ENCODE data around the gene ACTR8.

Gene ACTR8

DNA sequence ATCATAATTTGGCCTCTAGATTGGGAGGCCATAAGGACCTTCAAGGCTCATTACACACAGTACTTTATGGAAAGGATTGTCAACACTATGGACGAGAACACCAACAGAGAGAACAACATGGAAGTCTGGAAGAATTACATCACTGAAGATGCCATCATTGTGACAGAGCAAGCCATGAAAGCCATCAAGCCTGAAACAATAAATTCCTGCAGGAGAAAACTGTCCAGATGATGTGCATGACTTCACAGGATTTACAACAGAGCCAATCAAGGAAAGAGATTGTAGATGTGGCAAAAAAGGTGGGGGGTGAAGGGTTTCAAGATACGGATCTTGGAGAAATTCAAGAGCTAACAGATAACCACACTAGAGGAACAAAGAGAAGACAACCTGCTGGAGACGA is 19.7 kb downstream of the ACTR8 start:
- DNase-seq, result no peak

DNA sequence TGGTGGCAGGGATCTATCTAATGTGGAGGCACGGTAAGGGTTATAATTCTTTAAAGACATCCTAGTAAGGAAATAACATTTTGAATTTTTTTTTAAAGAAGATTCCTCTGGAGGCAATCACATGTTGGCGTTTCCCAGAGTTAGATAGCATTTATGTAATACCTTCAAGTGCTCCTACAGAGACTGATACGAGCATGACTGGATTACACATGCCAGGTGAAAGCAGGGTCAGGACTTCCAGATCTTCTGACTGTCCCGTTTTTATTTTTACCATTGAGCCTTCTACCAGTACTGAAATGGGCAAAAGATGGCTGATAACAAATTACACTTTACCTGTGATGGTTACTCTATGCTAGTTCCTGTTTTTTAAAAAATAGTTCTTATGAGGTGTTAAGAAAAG is 21.8 kb downstream of the ACTR8 start:
- DNase-seq, result no peak

DNA sequence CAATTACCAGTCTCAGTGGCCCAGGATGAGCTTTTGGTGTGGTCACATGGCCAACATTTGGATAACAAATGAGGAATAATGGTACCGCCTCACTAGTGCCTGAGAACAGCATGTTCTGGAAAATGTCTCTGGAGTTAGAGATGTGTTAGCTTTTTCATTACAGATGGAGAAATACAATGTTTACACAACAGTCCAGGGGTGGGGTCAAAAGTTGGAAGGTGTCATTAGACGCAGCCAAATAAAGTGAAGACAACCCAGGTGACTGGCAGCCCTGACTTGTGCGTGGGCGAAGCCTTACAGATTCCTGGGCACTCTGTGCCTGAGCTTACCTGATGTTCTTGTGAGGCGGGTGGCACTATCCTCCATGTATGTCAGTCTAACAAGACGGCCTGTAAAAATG is 22.8 kb downstream of the ACTR8 start:
- no peak for DNase-seq

DNA sequence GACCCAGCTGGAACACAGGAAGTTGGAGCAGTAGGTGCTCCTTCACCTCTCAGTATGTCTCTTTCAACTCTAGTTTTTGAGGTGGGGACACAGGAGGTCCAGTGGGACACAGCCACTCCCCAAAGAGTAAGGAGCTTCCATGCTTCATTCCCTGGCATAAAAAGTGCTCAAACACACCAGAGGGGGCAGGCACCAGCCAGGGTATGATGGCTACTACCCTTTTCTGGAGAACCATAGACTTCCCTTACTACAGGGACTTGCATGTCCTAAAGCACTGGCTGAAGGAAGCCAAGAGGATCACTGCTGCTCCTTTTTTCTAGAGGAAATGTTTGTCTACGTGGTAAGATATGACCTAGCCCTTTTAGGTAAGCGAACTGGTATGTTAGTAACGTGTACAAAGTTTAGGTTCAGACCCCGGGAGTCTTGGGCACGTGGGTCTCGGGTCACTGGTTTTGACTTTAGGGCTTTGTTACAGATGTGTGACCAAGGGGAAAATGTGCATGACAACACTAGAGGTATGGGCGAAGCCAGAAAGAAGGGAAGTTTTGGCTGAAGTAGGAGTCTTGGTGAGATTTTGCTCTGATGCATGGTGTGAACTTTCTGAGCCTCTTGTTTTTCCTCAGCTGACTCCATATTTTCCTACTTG is 23.7 kb downstream of the ACTR8 start:
- DNase-seq, result no peak

DNA sequence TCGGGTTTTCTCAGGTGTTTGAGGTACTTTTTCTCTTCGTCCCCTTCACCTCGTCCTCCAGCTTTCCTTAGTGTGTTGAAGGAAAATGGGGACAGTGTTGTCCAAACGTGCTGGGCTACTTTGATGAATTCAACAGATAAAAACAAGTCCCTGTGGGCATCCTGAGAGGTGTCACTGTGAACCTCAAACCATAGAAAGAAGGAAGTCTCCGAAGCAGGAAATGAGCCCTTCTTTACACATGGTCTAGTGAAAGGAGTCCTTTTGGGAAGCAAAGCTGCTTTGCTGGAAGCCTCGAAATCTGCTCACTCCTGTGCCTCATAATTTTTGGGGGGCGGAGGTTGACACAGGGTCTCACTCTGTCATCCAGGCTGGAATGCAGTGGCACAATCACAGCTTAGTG is 25.0 kb downstream of the ACTR8 start:
- no peak for DNase-seq

DNA sequence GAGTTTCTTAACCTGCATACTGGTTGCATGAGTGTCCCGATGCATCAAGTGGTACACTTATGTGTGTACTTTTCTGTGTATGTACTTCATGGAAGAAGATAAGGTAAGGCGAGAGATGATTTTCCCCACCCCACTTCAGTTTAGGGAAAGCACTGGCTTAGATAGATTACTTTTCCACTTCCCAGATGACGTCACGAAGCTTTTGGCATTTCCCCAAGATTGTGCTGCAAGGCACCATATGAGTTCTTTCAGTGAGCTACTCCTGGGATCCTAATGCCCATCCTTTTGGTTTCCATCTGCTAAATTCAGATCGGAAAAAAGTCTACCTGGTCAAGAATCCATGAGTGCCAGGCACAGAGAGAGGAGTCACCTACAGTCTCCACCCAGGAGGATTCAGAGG is 31.1 kb downstream of the ACTR8 start:
- no peak for DNase-seq

DNA sequence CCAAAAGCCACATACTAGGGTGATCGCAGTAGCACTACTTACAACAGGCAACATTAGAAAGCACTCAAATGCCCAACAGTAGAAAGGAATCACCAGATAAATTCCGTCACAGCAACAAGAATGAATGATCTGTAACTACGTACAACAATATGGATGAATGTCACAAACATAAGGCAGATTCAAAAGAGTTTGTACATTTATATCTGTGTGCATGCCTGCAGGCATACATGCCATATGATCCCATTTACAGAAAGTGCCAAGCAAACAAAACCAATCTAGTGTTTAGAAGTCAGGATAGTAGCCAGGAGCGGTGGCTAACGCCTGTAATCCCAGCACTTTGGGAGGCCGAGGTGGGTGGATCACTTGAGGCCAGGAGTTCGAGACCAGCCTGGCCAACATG is 32.0 kb downstream of the ACTR8 start:
- DNase-seq, result no peak

DNA sequence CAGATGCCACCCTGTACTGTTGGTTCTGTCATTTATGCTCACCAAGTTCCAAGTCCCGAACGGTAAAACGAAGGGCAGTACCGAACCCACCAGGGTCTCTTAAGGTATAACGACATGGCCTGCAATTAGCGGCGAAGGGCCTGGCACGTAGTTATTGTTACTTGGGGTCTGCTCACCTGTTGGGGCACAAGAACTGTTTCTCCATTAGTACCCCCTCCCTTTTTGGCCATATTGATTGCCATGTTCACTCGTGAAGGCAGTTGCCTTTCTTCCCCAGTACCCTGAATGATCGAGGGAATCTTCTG is 35.1 kb downstream of the ACTR8 start:
- DNase-seq, result no peak

DNA sequence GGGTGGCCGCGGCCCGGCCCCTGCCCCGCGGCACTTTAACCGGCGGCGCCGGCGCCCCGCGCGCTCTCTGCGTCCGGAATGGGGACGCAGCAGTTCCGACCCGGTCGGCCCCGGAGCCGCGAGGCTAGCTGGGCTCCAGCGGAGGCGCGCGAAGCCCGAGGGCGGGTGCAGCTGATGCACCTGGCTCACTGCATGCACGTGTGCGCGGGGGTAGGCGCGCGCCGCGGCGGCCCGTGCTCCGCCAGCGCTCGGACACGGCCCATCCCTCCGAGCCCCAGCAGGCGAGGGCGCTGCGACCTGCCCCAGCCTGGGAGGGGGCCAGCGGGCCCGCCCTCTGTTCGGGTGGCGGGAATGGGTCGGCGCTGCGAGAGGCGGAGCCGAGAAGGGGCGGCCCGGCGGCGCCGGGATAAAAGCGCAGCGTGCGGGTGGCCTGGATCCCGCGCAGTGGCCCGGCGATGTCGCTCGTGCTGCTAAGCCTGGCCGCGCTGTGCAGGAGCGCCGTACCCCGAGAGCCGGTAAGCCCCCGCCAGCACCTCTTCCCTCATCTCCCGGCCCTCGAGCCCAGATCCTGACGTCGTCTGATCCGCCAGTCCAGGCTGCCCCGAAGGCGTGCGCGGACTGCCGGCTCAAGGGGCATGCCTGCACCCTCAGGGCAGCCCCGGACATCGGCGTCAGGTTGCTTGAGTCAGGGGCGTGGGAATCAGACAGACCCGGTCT is 35.7 kb downstream of the ACTR8 start, which contains the start of the genes CHDH and IL17RB:
Gene CHDH (minus strand): TSS at position 286 of the 717 bp plus-strand sequence. CDS start 22,411 bp downstream, outside the sequence.
Gene IL17RB (plus strand): TSS at position 435 of the 717 bp plus-strand sequence. CDS start 21 bp downstream, at position 456.
- peak; percentile 26 to 72 (median 62) for DNase-seq

DNA sequence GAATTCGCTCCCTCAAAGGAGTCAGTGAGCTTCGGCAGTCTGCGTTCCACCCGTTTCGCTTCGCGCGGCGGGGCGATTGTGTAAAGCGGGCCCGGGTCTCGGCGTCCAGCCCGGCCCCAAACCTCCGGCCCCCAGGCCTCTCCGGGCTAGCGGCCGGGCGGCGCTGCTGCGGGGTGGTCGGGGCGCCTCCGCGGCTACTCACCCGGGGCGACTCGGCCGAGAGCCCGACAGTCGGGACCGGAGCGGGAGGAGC is 36.1 kb downstream of the ACTR8 start:
- DNase-seq, result peak in 1 of 3 experiments; percentile 55

DNA sequence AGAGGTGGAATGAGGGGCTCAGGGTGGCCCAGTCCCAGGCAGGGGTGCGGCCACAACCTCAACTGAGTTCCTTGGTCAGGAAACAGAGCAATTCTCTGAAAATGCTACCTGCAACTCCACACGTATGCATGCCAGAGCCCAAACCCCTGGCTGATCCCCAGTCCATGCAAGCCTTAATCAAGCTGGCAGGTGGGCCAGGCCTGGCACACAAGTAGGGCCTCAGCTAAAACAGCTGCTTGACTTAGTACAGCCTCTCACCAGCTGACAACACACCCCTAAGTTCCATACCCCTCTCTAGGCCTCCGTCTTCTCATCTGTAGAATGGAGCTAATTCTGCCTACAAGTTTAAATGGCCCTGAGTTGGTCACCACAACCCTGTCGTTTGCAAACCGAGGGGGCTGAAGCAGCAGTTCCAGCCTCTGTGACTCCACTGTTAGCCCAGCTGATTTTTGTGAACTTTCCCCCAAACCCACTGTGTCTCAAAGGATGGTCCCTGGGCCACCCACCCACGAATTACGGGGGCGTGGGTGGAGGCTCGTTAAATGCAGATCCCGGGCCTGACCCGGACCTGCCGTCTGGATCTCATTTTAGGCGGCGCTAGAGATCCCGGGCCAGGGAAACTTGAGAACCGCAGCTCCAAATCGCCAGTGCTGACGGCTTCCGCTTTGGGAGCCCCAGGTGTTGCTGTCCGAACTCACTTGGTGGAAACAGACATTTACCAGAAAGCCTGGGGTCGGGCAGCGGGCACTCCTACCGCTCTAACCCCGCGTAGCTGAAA is 36.7 kb downstream of the ACTR8 start:
- DNase-seq, result peak in 1 of 3 experiments; percentile 24

DNA sequence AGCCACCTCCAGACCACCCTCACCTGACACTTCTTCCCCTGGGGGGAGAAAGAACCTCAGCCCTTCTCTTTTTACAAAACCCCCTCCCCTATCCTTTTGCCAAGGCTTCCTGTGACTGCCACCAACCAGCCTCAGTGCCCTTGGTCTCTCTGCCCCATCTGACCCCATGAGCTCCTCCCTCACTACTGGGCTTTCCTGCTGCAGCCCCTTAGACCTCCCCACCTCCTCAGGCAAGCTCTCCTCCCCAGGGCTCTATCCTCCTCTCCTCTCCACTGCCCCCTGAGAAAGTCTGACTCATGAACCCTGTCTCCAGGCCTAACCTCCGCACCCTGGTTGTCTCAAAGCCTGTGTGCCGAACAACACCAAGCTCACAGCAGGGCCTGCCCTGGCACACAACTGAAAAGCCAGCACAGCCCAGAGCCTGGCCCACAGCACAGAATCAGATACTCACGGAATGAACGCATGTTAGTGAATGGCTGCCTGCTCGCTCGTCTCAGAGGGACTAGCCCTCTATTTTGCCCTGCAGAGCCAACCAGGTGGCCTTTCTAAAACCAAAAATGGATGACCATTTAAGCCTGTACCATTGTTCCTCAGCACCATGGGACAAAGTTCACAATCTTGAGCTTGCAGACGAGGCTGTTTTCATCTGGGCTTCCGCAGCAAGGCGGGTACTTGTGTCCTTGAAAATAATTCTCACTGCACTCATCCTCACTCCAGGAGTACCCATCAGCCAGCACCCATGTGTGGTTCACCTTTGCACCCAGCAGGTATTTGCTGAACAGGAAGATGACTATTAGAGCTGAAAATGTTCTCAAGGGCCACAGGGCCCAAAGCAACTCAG is 37.5 kb downstream of the ACTR8 start:
- no peak for DNase-seq

DNA sequence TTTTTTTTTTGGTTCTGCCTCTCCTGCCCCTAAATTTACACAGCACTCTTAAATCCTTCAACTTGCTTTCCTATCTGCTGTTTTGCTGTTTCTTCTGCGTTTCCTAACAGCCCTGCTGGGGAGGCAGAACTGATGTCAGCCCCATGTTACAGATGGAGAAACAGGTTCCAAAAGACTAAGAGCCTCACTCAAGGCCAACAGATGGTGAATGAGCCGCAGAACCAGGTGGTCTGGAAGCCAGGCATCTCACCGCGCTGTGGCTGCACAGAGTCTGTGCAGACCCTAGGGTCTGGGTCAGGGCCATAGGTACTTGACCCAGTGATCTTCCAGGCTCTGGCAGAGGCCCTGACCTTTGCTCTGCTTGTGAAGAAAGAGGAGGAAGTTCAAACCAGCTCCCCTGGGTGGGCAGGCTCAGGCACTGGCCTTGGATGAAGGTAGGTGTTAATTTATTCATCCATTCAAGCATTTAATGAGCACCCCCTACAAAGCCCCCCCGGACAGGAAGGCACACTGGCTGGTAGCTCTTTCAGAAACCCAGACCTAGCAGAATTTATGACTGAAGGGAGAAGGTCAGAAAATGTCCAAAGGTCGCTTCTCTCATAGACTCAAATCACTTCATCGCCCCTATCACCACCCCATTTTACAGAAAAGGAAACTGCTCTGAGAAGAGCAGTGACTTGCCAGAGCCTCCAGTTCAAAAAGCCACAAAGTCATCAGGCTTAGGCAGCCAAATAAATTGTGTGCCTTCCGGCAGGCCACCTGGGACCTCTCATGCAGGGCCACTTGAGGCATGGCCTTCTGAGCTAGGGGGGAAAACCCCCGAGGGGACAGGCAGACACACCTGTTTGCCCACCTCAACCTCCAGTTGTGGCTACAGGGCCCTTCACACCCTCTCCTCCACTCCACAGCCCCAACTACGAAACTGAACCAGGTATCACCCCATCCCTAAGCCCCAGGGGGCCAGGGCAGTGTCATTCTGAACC is 38.5 kb downstream of the ACTR8 start:
- no peak for DNase-seq

DNA sequence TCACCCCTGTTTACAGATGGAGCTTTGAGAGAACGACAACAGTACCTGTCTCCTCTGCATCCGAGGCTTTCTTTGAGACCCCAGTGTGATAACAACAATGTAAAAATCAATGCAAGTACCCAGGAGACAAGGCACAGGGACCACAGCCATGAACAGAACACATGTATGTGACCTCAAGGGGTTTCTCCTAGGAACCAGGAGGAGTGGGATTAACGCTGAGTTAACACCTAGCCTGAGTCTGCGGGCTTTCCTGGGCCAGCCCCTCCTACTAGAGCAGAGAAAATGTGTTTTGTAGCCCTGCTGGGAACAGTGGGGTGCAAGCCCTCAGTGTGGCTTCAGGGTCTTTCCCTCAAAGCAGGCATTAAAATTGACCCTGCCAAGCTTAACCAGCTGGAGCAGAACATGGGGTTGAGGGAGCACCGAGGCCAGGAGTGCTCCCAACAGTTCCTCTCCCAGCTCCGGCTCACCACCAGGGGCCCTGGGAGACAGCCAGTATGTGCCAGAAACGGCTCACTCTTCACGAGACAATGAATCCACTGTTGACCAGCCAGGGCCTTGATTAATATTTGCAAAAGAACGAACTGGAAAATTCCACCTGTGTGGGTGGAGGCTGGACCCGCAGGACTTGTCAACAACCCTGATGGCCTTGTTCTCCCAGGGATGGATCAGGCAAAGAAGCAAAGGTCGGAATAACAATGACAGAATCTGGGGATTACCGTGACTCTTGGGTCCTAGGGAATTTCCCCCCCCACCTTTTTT is 39.3 kb downstream of the ACTR8 start:
- peak in 2 of 3 experiments; percentile 3 to 18 for DNase-seq

DNA sequence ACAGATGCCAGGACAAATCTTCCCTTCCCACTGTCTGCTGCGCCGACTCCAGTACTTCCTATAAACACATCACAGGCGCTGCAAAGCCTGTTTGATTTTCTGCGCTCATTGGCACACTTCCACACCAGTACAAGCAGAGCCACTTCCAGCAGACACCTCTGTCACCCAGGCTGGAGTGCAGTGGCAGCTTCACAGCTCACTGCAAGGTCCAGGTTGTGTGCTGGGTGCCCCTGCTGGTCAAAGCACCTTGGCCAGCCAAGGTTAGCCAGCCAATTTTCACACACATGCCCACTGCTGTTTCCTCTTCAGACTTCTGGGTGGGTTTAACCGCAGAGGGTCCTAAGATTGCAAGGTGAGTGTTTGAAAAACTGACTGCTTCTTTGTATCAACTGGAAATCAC is 40.7 kb downstream of the ACTR8 start:
- DNase-seq, result no peak

DNA sequence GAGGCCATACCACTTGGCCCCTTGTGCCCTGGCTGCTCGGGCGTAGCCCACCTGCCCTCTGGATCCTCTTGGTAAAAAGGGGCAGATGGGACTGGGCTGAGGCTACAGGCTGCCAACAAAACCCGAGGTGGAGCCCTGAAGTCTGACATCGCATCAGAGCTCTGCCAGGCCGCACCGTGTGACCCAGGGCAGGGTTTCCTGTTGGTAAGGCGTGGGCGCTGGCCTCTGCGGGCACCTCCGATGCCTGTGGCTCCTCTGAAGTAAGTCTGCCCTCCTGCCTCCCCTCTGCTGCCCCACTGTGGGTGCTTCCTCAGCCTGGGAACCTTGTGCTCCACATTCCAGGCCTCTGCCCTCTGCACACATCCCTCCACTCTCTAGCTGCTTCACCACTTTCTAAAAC is 44.6 kb downstream of the ACTR8 start:
- no peak for DNase-seq

DNA sequence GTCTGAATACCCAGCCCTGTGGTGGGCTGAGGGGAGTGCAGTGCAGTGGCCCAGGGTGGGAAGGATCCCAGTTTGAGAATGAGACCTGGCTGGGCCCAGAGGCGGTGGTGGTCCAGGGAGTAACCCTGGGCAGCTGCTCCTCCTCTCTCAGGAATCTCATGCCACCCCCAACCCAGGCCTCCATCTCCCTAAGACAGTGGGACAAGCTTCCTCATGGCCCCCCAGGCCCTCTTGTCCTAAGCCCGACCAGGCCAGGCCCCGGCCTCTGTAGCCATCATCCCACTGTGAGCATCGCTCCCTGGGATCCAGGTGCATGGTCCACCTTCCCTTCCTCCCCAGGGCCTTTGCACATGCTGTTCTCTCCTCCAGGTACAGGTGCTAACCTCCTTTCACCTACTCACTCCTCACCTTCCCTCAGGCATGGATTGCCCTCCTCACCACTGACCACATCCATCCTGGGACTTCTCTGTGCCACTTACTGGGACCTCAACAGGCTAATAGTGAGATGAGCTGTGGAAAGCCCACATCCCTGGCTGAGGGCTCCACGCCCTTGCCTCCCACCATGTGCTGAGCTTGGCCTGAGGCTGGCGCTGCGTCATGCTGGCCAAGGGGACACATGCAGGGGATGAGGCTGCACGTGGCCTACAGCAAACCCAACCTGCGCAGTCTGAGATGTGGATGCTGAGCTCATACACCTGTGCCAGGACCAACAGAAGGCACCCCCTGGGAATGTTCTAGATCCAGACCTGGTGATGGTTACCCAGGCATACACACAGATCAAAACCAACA is 45.7 kb downstream of the ACTR8 start:
- DNase-seq, result no peak

DNA sequence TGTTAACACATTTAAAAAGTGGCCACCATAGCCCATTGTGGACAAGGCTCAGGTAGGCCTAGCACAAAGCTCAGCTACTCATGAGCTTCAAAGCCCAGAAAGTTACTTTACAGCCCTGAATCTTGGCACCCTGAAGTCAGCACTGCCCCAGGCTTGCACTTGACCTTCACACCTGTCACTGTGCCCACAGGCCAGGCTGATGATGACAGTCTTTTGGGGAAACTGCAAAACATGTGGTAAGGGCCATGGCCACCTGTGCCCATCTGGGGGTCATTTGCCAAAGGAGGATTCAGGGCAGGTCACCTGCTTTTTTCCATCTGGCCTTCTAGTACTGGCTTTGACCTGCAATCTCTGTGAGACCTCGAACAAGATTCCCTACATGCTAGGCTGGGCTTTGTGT is 46.7 kb downstream of the ACTR8 start:
- DNase-seq, result no peak

DNA sequence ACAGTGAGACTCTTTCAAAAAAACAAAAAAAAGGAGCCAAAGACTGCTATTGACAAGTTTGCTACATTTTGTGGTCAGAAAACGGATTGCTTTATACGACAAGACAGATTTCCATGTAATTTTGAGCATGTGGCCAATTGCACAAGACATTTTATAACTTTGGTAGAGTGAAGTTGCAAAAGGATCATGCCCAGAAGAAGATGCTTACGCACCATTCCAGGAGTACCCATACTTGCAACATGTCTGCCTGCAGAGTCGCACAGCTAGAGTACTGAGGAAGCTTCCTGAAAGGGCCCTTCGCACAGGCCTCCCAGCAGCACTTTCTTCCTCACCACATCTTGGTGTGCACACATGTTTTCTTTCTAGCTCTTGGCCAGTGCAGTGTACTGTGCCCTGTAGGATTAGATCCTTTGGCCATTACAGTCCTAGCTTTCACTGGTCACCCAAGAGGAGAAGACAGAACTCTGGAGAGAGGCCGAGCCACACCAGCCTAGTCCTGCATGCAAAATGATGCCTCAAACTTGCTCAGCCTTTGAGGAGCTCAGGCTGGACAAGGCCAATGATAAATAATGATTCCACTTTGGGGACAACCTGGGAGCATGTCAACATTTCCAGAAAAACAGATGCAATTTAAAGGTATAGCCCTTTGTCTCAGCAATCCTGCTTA is 47.4 kb downstream of the ACTR8 start:
- no peak for DNase-seq

DNA sequence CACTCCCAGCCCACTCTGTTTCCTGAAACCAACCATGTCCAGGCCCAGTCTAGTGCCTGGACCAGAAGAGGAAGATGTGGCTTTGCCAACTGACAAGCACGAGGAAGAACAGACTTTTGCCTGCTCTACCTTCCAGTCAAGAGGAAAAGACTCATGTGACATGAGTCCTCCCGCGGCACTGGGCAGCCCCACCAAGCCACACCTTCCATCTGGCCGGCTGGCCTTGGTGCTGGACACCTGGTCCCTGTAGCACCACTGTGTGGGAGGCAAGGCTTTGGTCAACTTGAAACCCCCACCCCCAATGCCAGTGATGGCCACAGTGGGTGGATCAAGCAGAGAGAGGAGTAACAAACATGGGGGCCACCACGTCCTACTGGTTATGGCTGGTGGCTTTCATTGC is 48.3 kb downstream of the ACTR8 start:
- DNase-seq, result no peak
